A673 (cell line): Measurements from ENCODE around the gene MAST4. TPM values are rescaled to one million over a fixed set of nuclear protein-coding genes. Genes with fewer than 3 reads are reported as not detected.

Experiments
- BruUV-seq: library from RNA; stranded (reverse); fragments of 400-500 nt; replicated peaks from 2 replicates; lab custom pipeline; 2021; lab: Mats Ljungman, UMichigan
- CTCF ChIA-PET: fragments of 300-600 bp; sonication (Branson Sonifier 250); formaldehyde crosslinking; loops from one replicate; lab custom pipeline; 2022; ENCODE audit warnings: antibody characterized with exemption; lab: Charles Lee
- POLR2A ChIA-PET: fragments of 300-600 bp; sonication (Branson Sonifier 250); formaldehyde crosslinking; loops from one replicate; lab custom pipeline; 2022; ENCODE audit warnings: antibody characterized with exemption; ENCODE audit not compliant: low non-redundant PET; lab: Charles Lee
- DNase-seq: peaks from one replicate; pipeline ENCODE4 v3.0.0-alpha.2; 2015; ENCODE audit warnings: low spot score
- H3K27ac ChIP-seq: fragments of 200-600 bp; sonication (generic); 2 replicates; pipeline ENCODE4 v1.5.1; 2016; ENCODE audit warnings: mixed run types, low read depth, mild to moderate bottlenecking, mixed read lengths, antibody characterized with exemption, low read length; ENCODE audit not compliant: poor library complexity, severe bottlenecking
- H3K27me3 ChIP-seq: fragments of 200-600 bp; sonication (generic); replicated peaks from 2 replicates; pipeline ENCODE4 v1.6.1; 2017; ENCODE audit warnings: mixed run types, low read depth, mild to moderate bottlenecking, mixed read lengths, antibody characterized with exemption, low read length; ENCODE audit not compliant: insufficient read depth, poor library complexity
- H3K36me3 ChIP-seq: fragments of 200-600 bp; sonication (generic); 2 replicates; pipeline ENCODE4 v1.6.1; 2016; ENCODE audit warnings: mixed run types, mild to moderate bottlenecking, mixed read lengths, antibody characterized with exemption, low read length; ENCODE audit not compliant: insufficient read depth, poor library complexity, severe bottlenecking
- H3K4me1 ChIP-seq: fragments of 200-600 bp; sonication (generic); 2 replicates; pipeline ENCODE4 v1.6.1; 2017; ENCODE audit warnings: mixed run types, mild to moderate bottlenecking, mixed read lengths, antibody characterized with exemption, low read length; ENCODE audit not compliant: insufficient read depth, poor library complexity, severe bottlenecking
- H3K4me3 ChIP-seq: fragments of 200-600 bp; sonication (generic); 2 replicates; pipeline ENCODE4 v1.5.1; 2016; ENCODE audit warnings: low read depth, mixed run types, mild to moderate bottlenecking, mixed read lengths, low read length; ENCODE audit not compliant: poor library complexity, severe bottlenecking
- H3K9me3 ChIP-seq: fragments of 200-600 bp; sonication (generic); 2 replicates; pipeline ENCODE4 v1.6.1; 2016; ENCODE audit warnings: mixed run types, low read depth, mild to moderate bottlenecking, mixed read lengths, antibody characterized with exemption, low read length; ENCODE audit not compliant: poor library complexity, severe bottlenecking
- CTCF ChIP-seq: fragments of 300-800, 200-600 bp; sonication (generic); conservative IDR thresholded peaks from 2 replicates; pipeline ENCODE4 v1.5.1; 2017; ENCODE audit warnings: low read depth, mild to moderate bottlenecking, antibody characterized with exemption, low read length, moderate library complexity, mixed read lengths
- EZH2 ChIP-seq: fragments of 200-600 bp; sonication (generic); IDR thresholded peaks from 2 replicates; pipeline ENCODE4 v1.6.1; 2017; ENCODE audit warnings: borderline replicate concordance, low read depth, mild to moderate bottlenecking, mixed read lengths, antibody characterized with exemption, low read length; ENCODE audit not compliant: poor library complexity, severe bottlenecking
- intact Hi-C: fragments of 100-400 bp; cut with micrococcal nuclease; formaldehyde crosslinking; loops from one replicate; pipeline ENCODE4 v1.10.0; 2022; ENCODE audit not compliant: unreplicated experiment
- total RNA-seq: library from RNA; stranded (reverse); gene quantifications from 2 replicates; pipeline ENCODE4 v1.2.3, GENCODE V29; 2021

The MAST4 gene
- total RNA-seq, 1 experiment from 2014 or later, result 4.5 TPM

- H3K36me3 ChIP-seq, result no peaks in the 10 kb centered on the region
- CTCF ChIA-PET, result no interaction called here
- intact Hi-C loops, result no loop called here
- H3K9me3 ChIP-seq, result no peaks in the 10 kb centered on the region
- POLR2A ChIA-PET, result no interaction called here
- DNase-seq, result no peak
- no peak overlapping the region for H3K4me3 ChIP-seq
- no TSS peak for BruUV-seq
- no peak for TF ChIP-seq CTCF
- TF ChIP-seq EZH2, result no peak
- no peaks in the 10 kb centered on the region for H3K27me3 ChIP-seq
- H3K27ac ChIP-seq, result no peak overlapping the region
- no peaks in the 10 kb centered on the region for H3K4me1 ChIP-seq
Measured at GRCh38 chr5:66889056-66889455, 292.9 kb downstream of the MAST4 start.

GRCh38 chr5:66889524-66889923, 293.3 kb downstream of the MAST4 start:
- TF ChIP-seq EZH2 (no peak), CTCF (no peak)
- intact Hi-C loops, result no loop called here
- Histone ChIP-seq H3K27me3 (no peaks in the 10 kb centered on the region), H3K36me3 (no peaks in the 10 kb centered on the region), H3K4me3 (no peak overlapping the region), H3K4me1 (no peaks in the 10 kb centered on the region), H3K27ac (no peak overlapping the region), H3K9me3 (no peaks in the 10 kb centered on the region)
- CTCF ChIA-PET, result interaction anchor here (0.7 kb wide), 1 partner anchor 653 kb away, joined by 4 read pairs; no protein-coding TSS in a partner anchor
- POLR2A ChIA-PET, result no interaction called here
- no TSS peak for BruUV-seq
- DNase-seq, result no peak

- BruUV-seq, result no TSS peak
- intact Hi-C loops, result no loop called here
- no peaks in the 10 kb centered on the region for H3K4me1 ChIP-seq
- no peaks in the 10 kb centered on the region for H3K27me3 ChIP-seq
- H3K4me3 ChIP-seq, result no peak overlapping the region
- DNase-seq, result no peak
- no peaks in the 10 kb centered on the region for H3K36me3 ChIP-seq
- H3K9me3 ChIP-seq, result no peaks in the 10 kb centered on the region
- no peak for TF ChIP-seq CTCF
- no peak for TF ChIP-seq EZH2
- H3K27ac ChIP-seq, result no peak overlapping the region
- CTCF ChIA-PET, result no interaction called here
- POLR2A ChIA-PET, result no interaction called here
Measured at GRCh38 chr5:66891184-66891925, 295.2 kb downstream of the MAST4 start.
